A549 (cell line): ENCODE measurements around the gene ARHGEF28. TPM values are rescaled to one million over a fixed set of nuclear protein-coding genes. Genes with fewer than 3 reads are reported as not detected.

ENCODE experiments used
- ATAC-seq, 2 experiments: fragments of 200-7000 bp in 1 of 2; fragments of >200 bp in 1 of 2; cut with Nextera tagmentation in 1 of 2; cut with Tn5 transposase in 1 of 2; 3 replicates each; pipeline versions ENCODE4 v1.8.0 to v1.9.1; 2018 to 2020; ENCODE audit warnings: mild to moderate bottlenecking in 1 of 2, moderate library complexity in 1 of 2
- CTCF ChIA-PET: fragments of 300-600 bp; sonication (Branson Sonifier 250); formaldehyde crosslinking; extraction: SDS; loops from one replicate; lab custom pipeline; 2021; ENCODE audit warnings: antibody characterized with exemption, inconsistent platforms; lab: Yijun Ruan, JAX
- POLR2A ChIA-PET: fragments of 350-600 bp; formaldehyde crosslinking; extraction: SDS; loops from one replicate; lab custom pipeline; 2021; ENCODE audit warnings: antibody characterized with exemption, inconsistent platforms; lab: Yijun Ruan, JAX
- DNase-seq, 2 experiments: peaks; one replicate each; pipeline versions ENCODE4 v3.0.0 to v3.0.0-alpha.2; 2011 to 2016; ENCODE audit warnings: low read depth in 1 of 2, low spot score in 1 of 2
- FAIRE-seq: peaks from 2 replicates; lab custom pipeline; 2011; peaks lifted over from hg19 to GRCh38; lab: Jason Lieb, UNC
- H3K27ac ChIP-seq, 2 experiments: fragments of >200 bp; sonication (Bioruptor Twin); formaldehyde crosslinking; 3 replicates each; pipeline ENCODE4 v1.5.1; 2016 to 2017
- H3K4me1 ChIP-seq: fragments of >200 bp; sonication (Bioruptor Twin); formaldehyde crosslinking; 3 replicates; pipeline ENCODE4 v1.6.1; 2016
- H3K4me2 ChIP-seq: fragments of >200 bp; sonication (Bioruptor Twin); formaldehyde crosslinking; 3 replicates; pipeline ENCODE4 v1.6.1; 2016
- H3K4me3 ChIP-seq: fragments of >200 bp; sonication (Bioruptor Twin); formaldehyde crosslinking; 3 replicates; pipeline ENCODE4 v1.5.1; 2016
- H3K9me3 ChIP-seq: fragments of >200 bp; sonication (Bioruptor Twin); formaldehyde crosslinking; 3 replicates; pipeline ENCODE4 v1.6.1; 2016
- BCL3 ChIP-seq: fragments of >200 bp; sonication (Bioruptor Twin); formaldehyde crosslinking; IDR thresholded peaks from 3 replicates; pipeline ENCODE4 v1.6.1; 2016
- CBX2 ChIP-seq: fragments of 200-600 bp; sonication (generic); IDR thresholded peaks from 2 replicates; pipeline ENCODE4 v1.6.1; 2016; ENCODE audit warnings: low read depth, mild to moderate bottlenecking, borderline replicate concordance
- CBX8 ChIP-seq: fragments of 200-600 bp; sonication (generic); IDR thresholded peaks from 2 replicates; pipeline ENCODE4 v1.6.1; 2016
- CHD4 ChIP-seq: fragments of 200-600 bp; sonication (generic); IDR thresholded peaks from 2 replicates; pipeline ENCODE4 v1.6.1; 2016; ENCODE audit warnings: antibody characterized with exemption, mild to moderate bottlenecking, borderline replicate concordance
- EP300 ChIP-seq, 2 experiments: fragments of >200 bp; sonication (Bioruptor Twin); formaldehyde crosslinking; IDR thresholded peaks; 2 replicates in 1 of 2; 3 replicates in 1 of 2; pipeline ENCODE4 v1.6.1; 2016 to 2017
- ESRRA ChIP-seq: fragments of 150-350 bp; IDR thresholded peaks from 2 replicates; pipeline ENCODE4 v1.6.1; 2014; ENCODE audit warnings: mild to moderate bottlenecking, low read length, borderline replicate concordance
- FOSB ChIP-seq: fragments of 250-450 bp; sonication (Bioruptor Pico); IDR thresholded peaks from 2 replicates; pipeline ENCODE4 v1.5.0; 2020; ENCODE audit warnings: mild to moderate bottlenecking, moderate library complexity
- FOSL2 ChIP-seq, 2 experiments: fragments of 450-650 bp in 1 of 2; fragments of >200 bp in 1 of 2; sonication (Bioruptor Twin) in 1 of 2; formaldehyde crosslinking; IDR thresholded peaks; 2 replicates each; pipeline versions ENCODE4 v1.5.0 to v1.6.1; 2016 to 2020; ENCODE audit warnings: mild to moderate bottlenecking in 1 of 2, moderate library complexity in 1 of 2
- FOXS1 ChIP-seq: fragments of 250-450 bp; sonication (Bioruptor Pico); IDR thresholded peaks from 2 replicates; pipeline ENCODE4 v1.5.0; 2020; ENCODE audit warnings: mild to moderate bottlenecking, moderate library complexity
- JUNB ChIP-seq: fragments of >200 bp; sonication (Bioruptor Twin); formaldehyde crosslinking; IDR thresholded peaks from 2 replicates; pipeline ENCODE4 v1.6.1; 2016
- KDM1A ChIP-seq: fragments of 200-600 bp; sonication (generic); IDR thresholded peaks from 2 replicates; pipeline ENCODE4 v1.6.1; 2016; ENCODE audit warnings: low read depth, mild to moderate bottlenecking
- MAFK ChIP-seq: fragments of 450-650 bp; IDR thresholded peaks from 2 replicates; pipeline ENCODE4 v1.6.1; 2014; ENCODE audit not compliant: partially characterized antibody
- MYC ChIP-seq: IDR thresholded peaks from 2 replicates; pipeline ENCODE4 v1.6.1; 2012; ENCODE audit warnings: mild to moderate bottlenecking, inconsistent platforms, low read length, improper control_type of control experiment, borderline replicate concordance
- NR3C1 ChIP-seq: fragments of >200 bp; sonication (Bioruptor Twin); formaldehyde crosslinking; IDR thresholded peaks from 3 replicates; pipeline ENCODE4 v1.6.1; 2017
- POLR2AphosphoS2 ChIP-seq: conservative IDR thresholded peaks from 2 replicates; pipeline ENCODE4 v1.6.1; 2012; ENCODE audit warnings: low read length, improper control_type of control experiment, inconsistent platforms
- RARB ChIP-seq: fragments of 250-450 bp; sonication (Bioruptor Pico); IDR thresholded peaks from 2 replicates; pipeline ENCODE4 v1.8.0; 2021; ENCODE audit warnings: mild to moderate bottlenecking, moderate library complexity
- RCOR1 ChIP-seq: fragments of 150-350 bp; IDR thresholded peaks from 2 replicates; pipeline ENCODE4 v1.6.1; 2014; ENCODE audit warnings: antibody characterized with exemption, low read length, low read depth
- USF2 ChIP-seq: fragments of 450-650 bp; IDR thresholded peaks from 2 replicates; pipeline ENCODE4 v1.6.1; 2014; ENCODE audit warnings: antibody characterized with exemption
- ZFP36 ChIP-seq: fragments of 450-650 bp; IDR thresholded peaks from 2 replicates; pipeline ENCODE4 v1.6.1; 2014; ENCODE audit warnings: borderline replicate concordance; ENCODE audit not compliant: partially characterized antibody
- WGBS: methylation state at CpG from one replicate; pipeline ENCODE4 v1.1.6; 2017; ENCODE audit errors: missing lambda C conversion rate; 5-methylcytosine and 5-hydroxymethylcytosine counted together
- polyA plus RNA-seq, 4 experiments: library from polyadenylated mRNA; depleted of rRNA in 3 of 4; stranded (reverse); fragments of >200 nt; fragmentation: RNase III in 1 of 4; extraction: RNeasy Plus Mini Kit Qiagen cat#74134 plus additional on column Dnase treatment in 1 of 4; gene quantifications; 2 replicates in 3 of 4; 3 replicates in 1 of 4; pipeline ENCODE4 v1.2.3, GENCODE V29; 2011 to 2017
- TF ChIP-seq, protein P1 (sequence below): IDR thresholded peaks from 2 replicates; pipeline ENCODE4 v1.6.1; 2012; ENCODE audit warnings: low read depth, borderline replicate concordance
- TF ChIP-seq, protein P2 (sequence below): fragments of 150-350 bp; IDR thresholded peaks from 2 replicates; pipeline ENCODE4 v1.6.1; 2014; ENCODE audit warnings: low read depth, mild to moderate bottlenecking, low read length
- TF ChIP-seq, protein P3 (sequence below): fragments of >200 bp; sonication (Bioruptor Twin); formaldehyde crosslinking; IDR thresholded peaks from 2 replicates; pipeline ENCODE4 v1.6.1; 2016

The ARHGEF28 gene
- polyA plus RNA-seq, 2 of the 4 experiments (the other 2 are of a cell fraction): 17.0 to 22.3 TPM

GRCh38 chr5:73973135-73973534 is 347.1 kb downstream of the ARHGEF28 start:
- FAIRE-seq (no peak), ATAC-seq (no peak), DNase-seq (no peak)
- ChIA-PET CTCF (no interaction called here), POLR2A (no interaction called here)
- H3K27ac ChIP-seq: no peak overlapping the region
- whole genome bisulfite sequencing: 88% methylated on average over 3 of the region's 3 CpGs
- TF ChIP-seq MAFK: no peak
- no peak overlapping the region for H3K4me3 ChIP-seq
- H3K9me3 ChIP-seq: no peaks in the 10 kb centered on the region
- no peaks in the 10 kb centered on the region for H3K4me1 ChIP-seq
- no peak overlapping the region for H3K4me2 ChIP-seq

GRCh38 chr5:73974871-73975360 is 348.9 kb downstream of the ARHGEF28 start:
- no peaks in the 10 kb centered on the region for H3K9me3 ChIP-seq
- ChIA-PET POLR2A (no interaction called here), CTCF (interaction anchor here (2.8 kb wide), 1 partner anchor 10 kb away, joined by 8 read pairs; no protein-coding TSS in a partner anchor)
- H3K4me1 ChIP-seq: no peaks in the 10 kb centered on the region
- H3K4me3 ChIP-seq: no peak overlapping the region
- no peak for ATAC-seq
- no peak for FAIRE-seq
- TF ChIP-seq JUNB: no peak
- no peak for TF ChIP-seq CHD4
- no peak for TF ChIP-seq RCOR1
- TF ChIP-seq CBX8: no peak
- TF ChIP-seq, protein P1, sequence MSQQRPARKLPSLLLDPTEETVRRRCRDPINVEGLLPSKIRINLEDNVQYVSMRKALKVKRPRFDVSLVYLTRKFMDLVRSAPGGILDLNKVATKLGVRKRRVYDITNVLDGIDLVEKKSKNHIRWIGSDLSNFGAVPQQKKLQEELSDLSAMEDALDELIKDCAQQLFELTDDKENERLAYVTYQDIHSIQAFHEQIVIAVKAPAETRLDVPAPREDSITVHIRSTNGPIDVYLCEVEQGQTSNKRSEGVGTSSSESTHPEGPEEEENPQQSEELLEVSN: no peak
- no peak for TF ChIP-seq EP300 (IDR thresholded peaks at IDR 0.05)
- no peak for TF ChIP-seq KDM1A
- no peak for TF ChIP-seq FOSB
- no peak for TF ChIP-seq RARB (CRISPR knock-in tag)
- no peak for TF ChIP-seq POLR2AphosphoS2
- TF ChIP-seq, protein P2, sequence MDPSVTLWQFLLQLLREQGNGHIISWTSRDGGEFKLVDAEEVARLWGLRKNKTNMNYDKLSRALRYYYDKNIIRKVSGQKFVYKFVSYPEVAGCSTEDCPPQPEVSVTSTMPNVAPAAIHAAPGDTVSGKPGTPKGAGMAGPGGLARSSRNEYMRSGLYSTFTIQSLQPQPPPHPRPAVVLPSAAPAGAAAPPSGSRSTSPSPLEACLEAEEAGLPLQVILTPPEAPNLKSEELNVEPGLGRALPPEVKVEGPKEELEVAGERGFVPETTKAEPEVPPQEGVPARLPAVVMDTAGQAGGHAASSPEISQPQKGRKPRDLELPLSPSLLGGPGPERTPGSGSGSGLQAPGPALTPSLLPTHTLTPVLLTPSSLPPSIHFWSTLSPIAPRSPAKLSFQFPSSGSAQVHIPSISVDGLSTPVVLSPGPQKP: no peak
- TF ChIP-seq, protein P3, sequence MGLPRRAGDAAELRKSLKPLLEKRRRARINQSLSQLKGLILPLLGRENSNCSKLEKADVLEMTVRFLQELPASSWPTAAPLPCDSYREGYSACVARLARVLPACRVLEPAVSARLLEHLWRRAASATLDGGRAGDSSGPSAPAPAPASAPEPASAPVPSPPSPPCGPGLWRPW: no peak
- no peak for TF ChIP-seq BCL3
- no peak for TF ChIP-seq MYC
- no peak for TF ChIP-seq FOXS1 (CRISPR knock-in tag)
- TF ChIP-seq NR3C1: no peak
- TF ChIP-seq FOSL2 (IDR thresholded peaks at IDR 0.05): no peak
- TF ChIP-seq FOSL2 (CRISPR knock-in tag; IDR thresholded peaks at IDR 0.05): no peak
- TF ChIP-seq USF2: no peak
- DNase-seq: no peak
- no peak overlapping the region for H3K27ac ChIP-seq
- no peak overlapping the region for H3K4me2 ChIP-seq
- 56% methylated on average over 4 of the region's 4 CpGs for WGBS

GRCh38 chr5:73975845-73976244 is 349.8 kb downstream of the ARHGEF28 start:
- DNase-seq (no peak), FAIRE-seq (no peak), ATAC-seq (no peak)
- H3K4me2 ChIP-seq: no peak overlapping the region
- no peak overlapping the region for H3K27ac ChIP-seq
- H3K9me3 ChIP-seq: no peaks in the 10 kb centered on the region
- no peaks in the 10 kb centered on the region for H3K4me1 ChIP-seq
- POLR2A ChIA-PET: no interaction called here
- WGBS: 49% methylated on average over 4 of the region's 4 CpGs
- H3K4me3 ChIP-seq: no peak overlapping the region
- TF ChIP-seq NR3C1 (no peak), CBX2 (no peak), ZFP36 (no peak), ESRRA (no peak)
- CTCF ChIA-PET: interaction anchor here (1.0 to 2.8 kb wide), 4 partner anchors 9 to 60 kb away, joined by 4 to 8 read pairs (median 4); no protein-coding TSS in a partner anchor
